Vagina (tissue), 2 donors: Measurements from ENCODE around the gene FBP1.

Experiments used
- CTCF ChIP-seq, 3 experiments: fragments of 450-650 bp in 2 of 3; fragments of 200-600 bp in 1 of 3; sonication (generic) in 1 of 3; IDR thresholded peaks; one replicate each; pipeline ENCODE4 v1.5.1; 2017 to 2019; ENCODE audit warnings: antibody characterized with exemption in 3 of 3, mild to moderate bottlenecking in 2 of 3, moderate library complexity in 2 of 3
- POLR2AphosphoS5 ChIP-seq, 2 donors: sonication (generic); formaldehyde crosslinking; IDR thresholded peaks; one replicate each; pipeline ENCODE4 v1.9.0; 2017; ENCODE audit warnings: antibody characterized with exemption in 2 of 2, mild to moderate bottlenecking in 2 of 2, low read depth in 1 of 2; ENCODE audit not compliant: insufficient read depth in 1 of 2

GRCh38 chr9:94568972-94569712 is 70.2 kb downstream of the FBP1 start:
- no peak for TF ChIP-seq POLR2AphosphoS5 (IDR thresholded peaks at IDR 0.05; ENCODE audit: insufficient read depth in 1 of 2, low read depth in 1 of 2)
- no peak for TF ChIP-seq CTCF (IDR thresholded peaks at IDR 0.05)
